NT2/D1 (cell line): ENCODE data around the gene CDCA3.

Experiments
- DNase-seq: peaks from one replicate; pipeline ENCODE4 v3.0.0-alpha.2; 2011; ENCODE audit warnings: low read depth, low spot score
- H3K27me3 ChIP-seq: 2 replicates; pipeline ENCODE4 v1.6.0; 2011; ENCODE audit warnings: mild to moderate bottlenecking; ENCODE audit not compliant: insufficient read length, insufficient read depth
- H3K36me3 ChIP-seq: 2 replicates; pipeline ENCODE4 v1.6.1; 2011; ENCODE audit warnings: mild to moderate bottlenecking, low read length, mixed read lengths; ENCODE audit not compliant: insufficient read depth, insufficient read length
- H3K4me1 ChIP-seq: 2 replicates; pipeline ENCODE4 v1.5.1; 2011; ENCODE audit not compliant: insufficient read depth, insufficient read length
- H3K4me3 ChIP-seq: 2 replicates; pipeline ENCODE4 v1.5.1; 2011; ENCODE audit warnings: low read depth; ENCODE audit not compliant: insufficient read length
- H3K9ac ChIP-seq: 2 replicates; pipeline ENCODE4 v1.6.0; 2011; ENCODE audit warnings: low read depth; ENCODE audit not compliant: insufficient read length
- H3K9me3 ChIP-seq: 2 replicates; pipeline ENCODE4 v1.5.1; 2011; ENCODE audit warnings: mild to moderate bottlenecking, low read length; ENCODE audit not compliant: insufficient read depth
- SUZ12 ChIP-seq: IDR thresholded peaks from 2 replicates; pipeline ENCODE4 v1.6.1; 2011; ENCODE audit not compliant: insufficient read length, insufficient read depth; ENCODE audit errors: extremely low read depth
- YY1 ChIP-seq: IDR thresholded peaks from 2 replicates; pipeline ENCODE4 v1.6.1; 2011; ENCODE audit not compliant: insufficient read length, insufficient read depth
- ZNF274 ChIP-seq: IDR thresholded peaks from 2 replicates; pipeline ENCODE4 v1.6.1; 2011; ENCODE audit warnings: mild to moderate bottlenecking, low read depth, low read length

The CDCA3 gene

DNA sequence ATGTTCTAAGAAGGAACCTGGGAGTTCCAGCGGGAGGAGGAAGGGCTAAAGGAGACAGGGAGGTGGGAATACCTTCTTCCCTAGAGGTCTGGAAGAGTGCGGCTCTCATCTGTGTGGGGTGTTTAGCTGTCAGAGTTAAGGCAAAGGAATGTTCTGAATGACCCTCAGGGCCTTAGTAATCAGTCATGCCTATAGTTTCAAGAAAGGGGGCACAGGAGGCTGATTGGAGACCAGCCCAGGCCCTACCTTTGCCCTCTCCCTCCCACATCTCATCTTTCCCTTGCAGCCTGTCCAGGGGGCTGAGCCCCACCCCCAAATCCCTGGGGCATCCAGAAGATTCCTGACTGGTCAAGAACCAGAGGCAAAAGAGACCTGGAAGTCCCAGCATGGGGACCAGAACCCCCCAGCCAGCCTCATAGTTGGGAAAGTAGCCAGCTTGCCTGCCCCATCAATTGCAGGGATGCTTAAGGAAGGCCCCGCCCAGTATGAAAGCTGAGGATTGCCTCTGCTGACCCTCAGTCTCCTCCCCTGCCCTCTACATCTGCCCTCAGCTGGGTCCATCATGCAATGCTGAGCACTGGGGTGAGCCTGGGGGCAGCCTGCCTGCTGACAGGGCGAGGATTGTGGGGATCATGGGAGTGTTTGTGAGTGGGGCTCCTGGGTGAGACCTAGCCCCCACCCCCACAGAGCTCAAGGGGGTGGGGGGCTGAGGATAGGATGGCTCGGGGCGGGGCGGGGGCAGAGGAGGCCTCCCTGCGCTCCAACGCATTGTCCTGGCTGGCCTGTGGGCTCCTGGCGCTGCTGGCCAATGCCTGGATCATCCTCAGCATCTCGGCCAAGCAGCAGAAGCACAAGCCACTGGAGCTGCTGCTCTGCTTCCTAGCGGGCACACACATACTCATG, 27.7 kb downstream of the CDCA3 start:
- no peak for DNase-seq
- Histone ChIP-seq H3K4me3 (no peak overlapping the region), H3K4me1 (peaks cover 69% of the 10 kb centered on the region), H3K9me3 (no peaks in the 10 kb centered on the region), H3K36me3 (peaks cover 27% of the 10 kb centered on the region), H3K9ac (no peak overlapping the region), H3K27me3 (no peaks in the 10 kb centered on the region)
- TF ChIP-seq YY1 (no peak), ZNF274 (no peak), SUZ12 (no peak)

DNA sequence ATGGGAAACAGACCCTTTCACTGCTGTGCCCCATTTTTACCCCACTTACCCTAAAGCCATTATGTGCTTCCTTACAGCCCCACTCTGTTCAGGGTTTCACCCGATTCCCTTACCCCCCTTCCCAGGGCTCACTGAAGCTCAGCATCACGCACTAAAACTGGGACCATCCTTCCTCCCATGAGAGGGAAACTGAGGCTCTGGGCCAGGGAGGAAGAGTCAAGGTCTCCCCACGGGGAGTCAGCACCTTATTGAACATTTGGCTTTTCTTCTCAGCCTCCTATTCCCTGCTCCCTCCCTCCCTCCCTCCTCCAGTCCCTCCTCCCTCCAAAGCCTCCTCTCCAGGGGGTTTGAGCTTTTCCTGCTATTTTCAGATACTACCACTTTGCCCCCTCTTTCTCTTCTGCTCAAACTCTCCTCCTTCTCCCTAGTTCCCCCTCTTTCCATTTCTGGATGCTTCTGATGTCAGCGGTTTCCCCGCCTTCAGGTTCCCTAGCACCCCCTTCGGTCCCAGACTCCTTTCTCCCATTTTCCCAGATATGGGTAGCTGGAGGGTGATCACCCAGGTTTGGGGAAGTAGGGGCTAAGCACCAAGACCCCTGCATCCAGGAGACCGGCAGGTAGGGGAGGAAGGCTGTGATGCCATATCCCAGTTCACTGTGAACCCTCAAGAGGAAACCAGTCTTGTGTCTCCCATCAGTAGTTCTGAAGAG, 28.5 kb downstream of the CDCA3 start:
- DNase-seq = no peak
- Histone ChIP-seq H3K9ac (peak overlapping the region; percentile 84), H3K4me1 (peaks cover 77% of the 10 kb centered on the region), H3K27me3 (no peaks in the 10 kb centered on the region), H3K9me3 (no peaks in the 10 kb centered on the region), H3K4me3 (peak overlapping the region; percentile 66), H3K36me3 (peaks cover 27% of the 10 kb centered on the region)
- no peak for TF ChIP-seq YY1

DNA sequence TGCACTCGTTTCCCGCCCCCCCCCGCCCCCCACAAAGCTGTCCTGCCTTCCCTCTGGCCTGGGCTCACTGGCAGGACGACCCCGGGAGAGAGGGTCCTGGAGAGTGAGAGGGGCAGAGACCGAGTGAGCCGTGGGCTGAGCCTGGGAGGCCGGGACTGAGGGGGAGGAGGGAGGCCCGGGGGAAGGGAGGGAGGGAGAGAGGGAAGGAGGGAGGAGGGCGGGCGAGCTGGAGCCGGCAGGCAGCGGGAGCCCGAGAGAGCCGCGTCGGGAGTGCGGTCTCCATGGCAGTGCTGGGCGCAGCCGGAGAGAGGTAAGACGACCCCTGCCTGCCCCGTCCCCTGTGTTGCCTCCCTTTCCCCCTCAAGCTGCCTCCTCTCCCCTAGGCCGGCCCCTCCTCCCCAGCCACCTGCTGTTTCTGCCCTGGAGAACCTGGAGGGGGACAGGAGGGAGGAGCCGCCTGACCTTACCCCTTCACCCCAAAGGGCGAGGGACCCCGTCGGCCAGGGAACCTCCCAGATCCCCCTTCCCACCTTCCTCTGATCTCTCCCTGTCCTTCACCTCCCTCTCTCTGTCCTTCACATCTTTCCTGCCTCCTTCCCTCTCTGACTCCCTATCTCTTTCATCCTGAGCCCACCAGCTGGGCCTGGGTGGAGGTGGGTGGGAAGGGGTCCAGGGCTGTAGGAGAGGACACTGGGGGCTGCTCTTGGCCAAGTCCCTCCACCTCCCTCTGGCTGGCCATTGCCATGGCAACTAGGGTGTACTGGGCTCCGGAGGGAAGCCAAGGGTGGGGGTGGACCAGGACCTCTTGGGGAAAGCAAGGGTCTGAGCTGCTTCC, 29.3 kb downstream of the CDCA3 start, which contains the start of gene GPR162:
TSS of gene GPR162 (plus strand) at position 231 of the 835 bp plus-strand sequence. CDS start 2,078 bp downstream, outside the sequence.
- Histone ChIP-seq H3K36me3 (peaks cover 23% of the 10 kb centered on the region), H3K9ac (peak within 1 kb of the TSS; percentile 94), H3K4me3 (peak within 1 kb of the TSS; percentile 66), H3K27me3 (no peaks in the 10 kb centered on the region), H3K9me3 (no peaks in the 10 kb centered on the region), H3K4me1 (peaks cover 72% of the 10 kb centered on the region)
- no peak for TF ChIP-seq YY1
- TF ChIP-seq ZNF274 = no peak
- no peak for TF ChIP-seq SUZ12
- DNase-seq = peak; percentile 97

DNA sequence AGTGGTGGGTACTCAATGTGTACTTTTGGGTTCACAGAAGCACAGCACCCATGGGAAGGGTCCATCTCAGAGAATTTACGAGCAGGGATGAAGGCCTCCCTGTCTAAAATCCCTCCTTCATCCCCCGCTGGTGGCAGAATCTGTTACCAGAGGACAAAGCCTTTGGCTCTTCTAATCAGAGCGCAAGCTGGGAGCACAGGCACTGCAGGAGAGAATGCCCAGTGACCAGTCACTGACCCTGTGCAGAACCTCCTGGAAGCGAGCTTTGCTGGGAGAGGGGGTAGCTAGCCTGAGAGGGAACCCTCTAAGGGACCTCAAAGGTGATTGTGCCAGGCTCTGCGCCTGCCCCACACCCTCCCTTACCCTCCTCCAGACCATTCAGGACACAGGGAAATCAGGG, 30.9 kb downstream of the CDCA3 start:
- H3K4me1 ChIP-seq = peaks cover 58% of the 10 kb centered on the region
- no peaks in the 10 kb centered on the region for H3K9me3 ChIP-seq
- TF ChIP-seq ZNF274 (no peak), SUZ12 (no peak), YY1 (no peak)
- H3K27me3 ChIP-seq = peaks cover 8% of the 10 kb centered on the region
- no peak for DNase-seq
- H3K4me3 ChIP-seq = no peak overlapping the region
- H3K9ac ChIP-seq = peak overlapping the region; percentile 53
- peaks cover 12% of the 10 kb centered on the region for H3K36me3 ChIP-seq

DNA sequence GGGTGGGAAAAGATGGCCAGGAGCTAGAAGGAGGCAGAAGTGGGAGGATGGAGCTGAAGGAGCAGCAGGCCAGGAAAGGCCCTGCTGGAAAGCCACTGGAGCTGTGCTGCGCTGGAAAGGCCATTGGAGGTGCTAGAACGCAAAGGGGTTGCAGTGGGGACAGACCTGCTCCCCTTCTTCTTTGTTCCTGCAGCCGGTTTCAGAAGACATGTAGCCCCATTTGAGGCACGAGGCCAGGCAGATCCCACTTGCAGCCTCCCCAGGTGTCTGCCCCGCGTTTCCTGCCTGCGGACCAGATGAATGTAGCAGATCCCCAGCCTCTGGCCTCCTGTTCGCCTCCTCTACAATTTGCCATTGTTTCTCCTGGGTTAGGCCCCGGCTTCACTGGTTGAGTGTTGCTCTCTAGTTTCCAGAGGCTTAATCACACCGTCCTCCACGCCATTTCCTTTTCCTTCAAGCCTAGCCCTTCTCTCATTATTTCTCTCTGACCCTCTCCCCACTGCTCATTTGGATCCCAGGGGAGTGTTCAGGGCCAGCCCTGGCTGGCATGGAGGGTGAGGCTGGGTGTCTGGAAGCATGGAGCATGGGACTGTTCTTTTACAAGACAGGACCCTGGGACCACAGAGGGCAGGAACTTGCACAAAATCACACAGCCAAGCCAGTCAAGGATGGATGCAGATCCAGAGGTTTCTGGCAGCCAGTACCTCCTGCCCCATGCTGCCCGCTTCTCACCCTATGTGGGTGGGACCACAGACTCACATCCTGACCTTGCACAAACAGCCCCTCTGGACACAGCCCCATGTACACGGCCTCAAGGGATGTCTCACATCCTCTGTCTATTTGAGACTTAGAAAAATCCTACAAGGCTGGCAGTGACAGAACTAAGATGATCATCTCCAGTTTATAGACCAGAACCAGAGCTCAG, 31.7 kb downstream of the CDCA3 start:
- Histone ChIP-seq H3K4me3 (no peak overlapping the region), H3K27me3 (peaks cover 16% of the 10 kb centered on the region), H3K9ac (peak overlapping the region; percentile 53), H3K9me3 (no peaks in the 10 kb centered on the region), H3K36me3 (peaks cover 6% of the 10 kb centered on the region), H3K4me1 (peaks cover 55% of the 10 kb centered on the region)
- DNase-seq = no peak
- no peak for TF ChIP-seq YY1
- no peak for TF ChIP-seq SUZ12
- TF ChIP-seq ZNF274 = no peak

DNA sequence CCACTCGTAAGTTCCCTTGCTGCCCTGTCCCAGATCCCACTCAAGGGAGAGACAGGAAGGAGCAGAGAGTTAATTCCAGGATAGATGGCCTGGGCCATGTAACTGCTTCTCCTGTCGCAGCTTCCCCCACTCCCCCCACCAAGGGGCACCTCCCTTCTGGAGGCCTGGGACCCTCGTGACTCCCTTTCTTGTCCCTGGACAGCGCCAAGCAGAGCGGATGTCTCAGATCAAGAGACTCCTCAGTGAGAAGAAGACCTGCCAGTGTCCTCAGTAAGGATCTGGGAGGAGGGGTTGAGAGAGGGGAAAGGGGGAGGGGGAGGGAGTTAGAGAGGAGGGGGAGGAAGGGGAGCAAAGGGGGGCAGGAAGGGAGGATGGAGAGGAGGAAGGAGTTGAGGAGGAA, 32.4 kb downstream of the CDCA3 start:
- Histone ChIP-seq H3K4me1 (peaks cover 50% of the 10 kb centered on the region), H3K27me3 (peaks cover 23% of the 10 kb centered on the region), H3K9me3 (no peaks in the 10 kb centered on the region), H3K36me3 (no peaks in the 10 kb centered on the region), H3K9ac (peak overlapping the region; percentile 7), H3K4me3 (peak overlapping the region; percentile 3)
- DNase-seq = no peak
- TF ChIP-seq ZNF274 (no peak), SUZ12 (no peak), YY1 (no peak)
